Activated T-helper 1 cell treated with anti-CD3 and anti-CD28 coated beads, Interleukin-2, amount 50 U/mL, for 16 hours (primary cell): ENCODE results near the gene HMCN2.

Experiments used
- DNase-seq, 2 donors: peaks; one replicate each; pipeline ENCODE4 v3.0.0-alpha.2; 2020; ENCODE audit warnings: low read depth in 1 of 2, low spot score in 1 of 2

The HMCN2 gene

GRCh38 chr9:130463763-130464745, 198.5 kb downstream of the HMCN2 start:
- DNase-seq, result no peak

GRCh38 chr9:130465383-130466096, 200.0 kb downstream of the HMCN2 start:
- no peak for DNase-seq

GRCh38 chr9:130466537-130467217, 201.1 kb downstream of the HMCN2 start:
- no peak for DNase-seq

GRCh38 chr9:130467316-130467715, 201.8 kb downstream of the HMCN2 start:
- no peak for DNase-seq

- no peak for DNase-seq
These were observed 203.0 kb downstream of the HMCN2 start for GRCh38 chr9:130468566-130468965.

GRCh38 chr9:130470269-130470668, 204.7 kb downstream of the HMCN2 start:
- DNase-seq, result no peak

- DNase-seq, result no peak
These were observed 205.4 kb downstream of the HMCN2 start for GRCh38 chr9:130470950-130471349.

- DNase-seq, result no peak
These were observed 206.0 kb downstream of the HMCN2 start for GRCh38 chr9:130471411-130472183.

- no peak for DNase-seq
These were observed 206.7 kb downstream of the HMCN2 start for GRCh38 chr9:130472184-130472705.

GRCh38 chr9:130473009-130473408, 207.4 kb downstream of the HMCN2 start:
- DNase-seq, result no peak

- DNase-seq, result no peak
These were observed 208.0 kb downstream of the HMCN2 start for GRCh38 chr9:130473566-130473965.

- DNase-seq, result no peak
These were observed 208.5 kb downstream of the HMCN2 start for GRCh38 chr9:130474106-130474505.

- no peak for DNase-seq
These were observed 210.7 kb downstream of the HMCN2 start for GRCh38 chr9:130476151-130476730.

- DNase-seq, result no peak
These were observed 212.0 kb downstream of the HMCN2 start for GRCh38 chr9:130477564-130477963.

GRCh38 chr9:130478152-130478551, 212.6 kb downstream of the HMCN2 start:
- no peak for DNase-seq

GRCh38 chr9:130478736-130479575, 213.4 kb downstream of the HMCN2 start:
- no peak for DNase-seq

- no peak for DNase-seq
These were observed 214.0 kb downstream of the HMCN2 start for GRCh38 chr9:130479587-130479986.

GRCh38 chr9:130480673-130481072, 215.1 kb downstream of the HMCN2 start:
- no peak for DNase-seq

- DNase-seq, result no peak
These were observed 216.9 kb downstream of the HMCN2 start for GRCh38 chr9:130482463-130482862.
